ENCODE results near the gene AZU1. TPM values are rescaled to one million over a fixed set of nuclear protein-coding genes. Genes with fewer than 3 reads are reported as not detected.
"Not testable (repeated sequence)": the region's sequence is repeated elsewhere in the genome, so short reads cannot be mapped to it uniquely, and the experiment has no call there.

AZU1 gene
- total RNA-seq, 1 donor from 2014 or later: not detected

DNA sequence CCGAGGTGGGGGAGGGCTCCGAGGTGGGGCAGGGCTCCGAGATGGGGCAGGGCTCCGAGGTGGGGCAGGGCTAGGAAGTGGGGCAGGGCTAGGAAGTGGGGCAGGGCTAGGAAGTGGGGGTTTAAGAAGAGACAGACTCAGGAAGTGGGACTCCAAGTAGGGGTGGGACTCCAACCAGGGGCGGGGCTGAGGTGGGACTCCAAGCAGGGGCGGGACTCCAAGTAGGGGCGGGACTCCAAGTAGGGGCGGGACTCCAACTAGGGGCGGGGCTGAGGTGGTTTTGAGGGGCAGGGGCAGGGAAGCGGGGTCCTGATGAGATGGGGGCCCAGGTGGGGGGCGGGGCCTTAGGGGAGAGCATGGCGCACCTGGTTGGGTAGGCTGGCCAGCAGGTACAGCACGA, 45.4 kb downstream of the AZU1 start:
- TF ChIP-seq CTCF (conservative IDR thresholded peaks at IDR 0.05; ENCODE audit: low read depth, low read length): no peak
- no peak overlapping the region for H3K4me3 ChIP-seq (ENCODE audit: low read depth, low read length)
- no peak for DNase-seq (ENCODE audit: low read depth)

GRCh38 chr19:873561-874041, 46.0 kb downstream of the AZU1 start:
- DNase-seq (ENCODE audit: low read depth): no peak
- no peak overlapping the region for H3K4me3 ChIP-seq (ENCODE audit: low read depth, low read length)
- TF ChIP-seq CTCF (conservative IDR thresholded peaks at IDR 0.05; ENCODE audit: low read depth, low read length): no peak

- DNase-seq (ENCODE audit: low read depth): no peak
- no peak for TF ChIP-seq CTCF (conservative IDR thresholded peaks at IDR 0.05; ENCODE audit: low read depth, low read length)
- no peak overlapping the region for H3K4me3 ChIP-seq (ENCODE audit: low read depth, low read length)
Measured at GRCh38 chr19:875265-875879, 47.7 kb downstream of the AZU1 start.

DNA sequence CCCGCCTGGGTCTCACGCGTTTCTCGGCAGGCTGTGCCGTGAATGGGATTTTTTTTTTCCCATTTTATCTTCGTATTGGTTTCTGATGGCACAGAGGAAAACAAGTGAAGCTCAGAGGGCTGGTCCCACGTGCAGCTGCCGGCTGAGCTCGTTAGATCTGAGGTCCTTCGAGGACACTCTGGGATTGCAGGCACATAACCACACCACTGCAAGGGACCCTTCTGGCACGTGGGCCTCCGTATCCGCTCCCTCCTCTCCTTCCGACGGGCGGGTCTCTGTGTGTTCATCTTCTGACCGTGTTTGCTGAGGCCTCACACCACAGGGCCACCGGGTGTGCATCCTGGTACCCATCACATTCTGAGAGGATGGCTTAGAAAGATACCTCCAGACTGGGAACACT, 48.5 kb downstream of the AZU1 start:
- no peak for DNase-seq (ENCODE audit: low read depth)
- H3K4me3 ChIP-seq (ENCODE audit: low read depth, low read length): no peak overlapping the region
- TF ChIP-seq CTCF (conservative IDR thresholded peaks at IDR 0.05; ENCODE audit: low read depth, low read length): no peak

- H3K4me3 ChIP-seq (ENCODE audit: low read depth, low read length): no peak overlapping the region
- no peak for DNase-seq (ENCODE audit: low read depth)
- no peak for TF ChIP-seq CTCF (conservative IDR thresholded peaks at IDR 0.05; ENCODE audit: low read depth, low read length)
Measured at GRCh38 chr19:876780-877314, 49.2 kb downstream of the AZU1 start.

GRCh38 chr19:877992-878660, 50.5 kb downstream of the AZU1 start:
- not testable (repeated sequence) for H3K4me3 ChIP-seq (ENCODE audit: low read depth, low read length); DNase-seq (ENCODE audit: low read depth)

DNA sequence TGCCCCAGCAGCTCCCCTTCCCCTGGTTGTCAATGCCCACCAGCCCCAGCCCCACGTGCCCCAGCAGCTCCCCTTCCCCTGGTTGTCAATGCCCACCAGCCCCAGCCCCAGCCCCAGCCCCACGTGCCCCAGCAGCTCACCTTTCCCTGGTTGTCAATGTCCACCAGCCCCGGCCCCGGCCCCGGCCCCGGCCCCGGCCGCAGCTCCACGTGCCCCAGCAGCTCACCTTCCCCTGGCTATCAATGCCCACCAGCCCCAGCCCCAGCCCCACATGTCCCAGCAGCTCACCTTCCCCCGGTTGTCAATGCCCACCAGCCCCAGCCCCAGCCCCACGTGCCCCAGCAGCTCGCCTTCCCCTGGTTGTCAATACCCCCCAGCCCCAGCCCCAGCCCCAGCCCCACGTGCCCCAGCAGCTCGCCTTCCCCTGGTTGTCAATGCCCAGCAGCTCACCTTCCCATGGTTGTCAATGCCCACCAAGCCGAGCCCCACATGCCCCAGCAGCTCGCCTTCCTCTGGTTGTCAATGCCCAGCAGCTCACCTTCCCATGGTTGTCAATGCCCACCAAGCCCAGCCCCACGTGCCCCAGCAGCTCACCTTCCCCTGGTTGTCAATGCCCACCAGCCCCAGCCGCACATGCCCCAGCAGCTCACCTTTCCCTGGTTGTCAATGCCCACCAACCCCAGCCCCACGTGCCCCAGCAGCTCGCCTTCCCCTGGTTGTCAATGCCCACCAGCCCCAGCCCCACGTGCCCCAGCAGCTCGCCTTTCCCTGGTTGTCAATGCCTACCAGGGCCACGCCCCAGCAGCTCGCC, 51.3 kb downstream of the AZU1 start:
- DNase-seq (ENCODE audit: low read depth); H3K4me3 ChIP-seq (ENCODE audit: low read depth, low read length): not testable (repeated sequence)

Data from epithelial cell of proximal tubule (primary cell).